NT2/D1 (cell line): ENCODE results near the gene PRR20G.

Experiments used
- SUZ12 ChIP-seq: IDR thresholded peaks from 2 replicates; pipeline ENCODE4 v1.6.1; 2011; ENCODE audit not compliant: insufficient read length, insufficient read depth; ENCODE audit errors: extremely low read depth
- YY1 ChIP-seq: IDR thresholded peaks from 2 replicates; pipeline ENCODE4 v1.6.1; 2011; ENCODE audit not compliant: insufficient read length, insufficient read depth
- ZNF274 ChIP-seq: IDR thresholded peaks from 2 replicates; pipeline ENCODE4 v1.6.1; 2011; ENCODE audit warnings: mild to moderate bottlenecking, low read depth, low read length

- no peak for TF ChIP-seq ZNF274
- no peak for TF ChIP-seq YY1
- TF ChIP-seq SUZ12: no peak
These were observed 31.0 kb downstream of the PRR20G start for GRCh38 chr3:127256733-127257271.
